ENCODE measurements around the gene KDM3B. TPM values are rescaled to one million over a fixed set of nuclear protein-coding genes. Genes with fewer than 3 reads are reported as not detected.

KDM3B gene
- total RNA-seq, 1 experiment from 2014 or later = 89.2 TPM

DNA sequence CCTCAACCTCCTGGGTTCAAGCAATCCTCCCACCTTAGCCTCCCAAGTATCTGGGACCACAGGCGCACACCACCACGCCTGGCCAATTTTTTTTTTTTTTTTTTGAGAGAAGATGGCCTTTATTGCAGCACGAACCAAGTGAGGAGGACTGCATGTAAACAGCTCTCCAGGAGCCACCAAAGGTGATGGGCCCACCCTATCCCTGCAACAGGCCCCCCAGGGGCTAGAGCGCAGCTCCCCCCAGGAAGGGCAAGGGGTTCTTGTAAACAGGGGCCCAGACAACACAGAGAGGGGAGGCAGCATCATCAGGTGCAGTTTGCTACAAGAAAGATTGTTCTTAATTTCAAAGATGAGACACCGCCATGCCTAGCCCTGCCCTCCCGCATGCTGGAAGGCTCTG is 100.2 kb downstream of the KDM3B start:
- Histone ChIP-seq H3K23ac (ENCODE audit: insufficient read length, low read depth, low read length) (no peak overlapping the region), H3K79me1 (ENCODE audit: insufficient read depth, low read depth, low read length, poor library complexity, severe bottlenecking) (no peaks in the 10 kb centered on the region), H3T11ph (ENCODE audit: low read length) (no peak overlapping the region), H4K91ac (ENCODE audit: insufficient read length, low read depth, low read length) (no peak overlapping the region), H3K4ac (ENCODE audit: low read depth, low read length) (no peak overlapping the region), H2AK5ac (ENCODE audit: insufficient read length, low read length) (no peak overlapping the region), H3K27ac (ENCODE audit: insufficient read length, low read depth, low read length) (no peak overlapping the region), H4K8ac (replicated peaks; ENCODE audit: insufficient read length, low read depth, low read length) (no peak overlapping the region), H4K20me1 (ENCODE audit: control insufficient read depth, insufficient read depth, insufficient read length) (no peaks in the 10 kb centered on the region), H2BK20ac (ENCODE audit: low read depth, low read length, poor library complexity, severe bottlenecking) (no peak overlapping the region), H2BK5ac (ENCODE audit: insufficient read length, low read length) (no peak overlapping the region), H2BK15ac (ENCODE audit: low read depth, low read length) (no peak overlapping the region), H4K5ac (ENCODE audit: insufficient read length, low read depth, low read length) (no peak overlapping the region), H3K4me1 (ENCODE audit: insufficient read depth, low read length) (no peaks in the 10 kb centered on the region; the same call in 1 of the 2 replicates), H3K27me3 (ENCODE audit: insufficient read depth, low read length) (no peaks in the 10 kb centered on the region), H2BK120ac (ENCODE audit: low read depth, low read length, poor library complexity, severe bottlenecking) (no peak overlapping the region), H3K9me3 (ENCODE audit: control insufficient read depth, low read depth, low read length) (no peaks in the 10 kb centered on the region), H3K4me2 (ENCODE audit: insufficient read depth, insufficient read length, low read length) (no peak overlapping the region), H3K79me2 (ENCODE audit: insufficient read depth, low read length) (no peaks in the 10 kb centered on the region), H2BK12ac (ENCODE audit: insufficient read length, low read depth, low read length) (no peak overlapping the region), H3K14ac (ENCODE audit: insufficient read depth, low read length) (no peak overlapping the region), H3K18ac (ENCODE audit: insufficient read length, low read depth, low read length) (no peak overlapping the region), H3K23me2 (ENCODE audit: insufficient read length, low read depth, low read length, poor library complexity, severe bottlenecking) (no peaks in the 10 kb centered on the region), H2AFZ (ENCODE audit: low read length) (no peak overlapping the region), H3K9ac (ENCODE audit: extremely low read depth, insufficient read length, low read length) (no peak overlapping the region), H3K56ac (ENCODE audit: insufficient read length, low read depth, low read length) (no peak overlapping the region)
- DNase-seq = no peak
- TF ChIP-seq, protein P1, sequence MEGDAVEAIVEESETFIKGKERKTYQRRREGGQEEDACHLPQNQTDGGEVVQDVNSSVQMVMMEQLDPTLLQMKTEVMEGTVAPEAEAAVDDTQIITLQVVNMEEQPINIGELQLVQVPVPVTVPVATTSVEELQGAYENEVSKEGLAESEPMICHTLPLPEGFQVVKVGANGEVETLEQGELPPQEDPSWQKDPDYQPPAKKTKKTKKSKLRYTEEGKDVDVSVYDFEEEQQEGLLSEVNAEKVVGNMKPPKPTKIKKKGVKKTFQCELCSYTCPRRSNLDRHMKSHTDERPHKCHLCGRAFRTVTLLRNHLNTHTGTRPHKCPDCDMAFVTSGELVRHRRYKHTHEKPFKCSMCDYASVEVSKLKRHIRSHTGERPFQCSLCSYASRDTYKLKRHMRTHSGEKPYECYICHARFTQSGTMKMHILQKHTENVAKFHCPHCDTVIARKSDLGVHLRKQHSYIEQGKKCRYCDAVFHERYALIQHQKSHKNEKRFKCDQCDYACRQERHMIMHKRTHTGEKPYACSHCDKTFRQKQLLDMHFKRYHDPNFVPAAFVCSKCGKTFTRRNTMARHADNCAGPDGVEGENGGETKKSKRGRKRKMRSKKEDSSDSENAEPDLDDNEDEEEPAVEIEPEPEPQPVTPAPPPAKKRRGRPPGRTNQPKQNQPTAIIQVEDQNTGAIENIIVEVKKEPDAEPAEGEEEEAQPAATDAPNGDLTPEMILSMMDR (conservative IDR thresholded peaks at IDR 0.05) = no peak
- Mint-ChIP-seq H3K27me3 (ENCODE audit: low read depth) (peaks cover 4% of the 10 kb centered on the region; the same call in 1 of the 2 replicates), H3K4me1 (peaks cover 36 to 52% of the 10 kb centered on the region in 2 experiments), H3K4me3 (no peak overlapping the region), H3K36me3 (ENCODE audit: insufficient read depth in 1 of 3, low read depth in 3 of 3) (no peaks in the 10 kb centered on the region; a peak in 1 of 7 replicates), H3K9me3 (no peaks in the 10 kb centered on the region), H3K27ac (no peak overlapping the region)
- no CpG with 5 or more reads among the region's 6 CpGs for WGBS (ENCODE audit: extremely low coverage, insufficient read length, low lambda C conversion rate)
